HepG2 (cell line): ENCODE results near the gene PAM16. TPM values are rescaled to one million over a fixed set of nuclear protein-coding genes. Genes with fewer than 3 reads are reported as not detected.

Experiments used
- ATAC-seq: fragments of 200-7000 bp; cut with Tn5 transposase; 3 replicates; pipeline ENCODE4 v1.9.1; 2020; ENCODE audit warnings: mild to moderate bottlenecking, moderate library complexity
- BruUV-seq: library from RNA; stranded (reverse); fragments of 400-500 nt; replicated peaks from 2 replicates; lab custom pipeline; 2021; lab: Mats Ljungman, UMichigan
- CTCF ChIA-PET: fragments of 300-600 bp; formaldehyde crosslinking; extraction: SDS; loops from one replicate; lab custom pipeline; 2021; ENCODE audit warnings: low total read pairs, inconsistent platforms, low intra/inter-chr PET ratio; lab: Yijun Ruan, JAX
- POLR2A ChIA-PET: fragments of 350-600 bp; sonication (Branson Sonifier 250); formaldehyde crosslinking; loops from one replicate; lab custom pipeline; 2020; ENCODE audit warnings: antibody characterized with exemption, inconsistent platforms; lab: Yijun Ruan, JAX
- DNase-seq: peaks from one replicate; pipeline ENCODE4 v3.0.0-alpha.2; 2015; ENCODE audit warnings: low spot score
- FAIRE-seq: peaks from 3 replicates; lab custom pipeline; 2011; peaks lifted over from hg19 to GRCh38; lab: Jason Lieb, UNC
- H2AFZ ChIP-seq: one replicate; pipeline ENCODE4 v1.6.1; 2011; ENCODE audit warnings: low read length, inconsistent platforms
- H3K27ac ChIP-seq: fragments of 300-600 bp; 3 replicates; pipeline ENCODE4 v1.8.0; 2011; ENCODE audit warnings: mixed run types, mild to moderate bottlenecking, mixed read lengths, low read length, inconsistent platforms; ENCODE audit not compliant: insufficient read depth; ENCODE audit errors: extremely low read length
- H3K27me3 ChIP-seq, 2 experiments: fragments of 200-600 bp in 1 of 2; 2 replicates in 1 of 2; 3 replicates in 1 of 2; pipeline versions ENCODE4 v1.6.0 to v1.8.0; 2011; ENCODE audit warnings: low read length in 2 of 2, mild to moderate bottlenecking in 2 of 2, moderate library complexity in 2 of 2, inconsistent platforms in 1 of 2; ENCODE audit not compliant: insufficient read depth in 2 of 2, control insufficient read depth in 1 of 2
- H3K36me3 ChIP-seq, 2 experiments: fragments of 200-600 bp in 1 of 2; replicated peaks in 1 of 2; 2 replicates in 1 of 2; 3 replicates in 1 of 2; pipeline versions ENCODE4 v1.5.1 to v1.8.0; 2011; ENCODE audit warnings: low read length in 2 of 2, inconsistent platforms in 1 of 2; ENCODE audit not compliant: insufficient read depth in 2 of 2, control insufficient read depth in 1 of 2
- H3K4me1 ChIP-seq: 2 replicates; pipeline ENCODE4 v1.5.1; 2012; ENCODE audit warnings: low read length, inconsistent platforms; ENCODE audit not compliant: insufficient read depth
- H3K4me2 ChIP-seq: 2 replicates; pipeline ENCODE4 v1.6.0; 2011; ENCODE audit warnings: low read depth, low read length, inconsistent platforms
- H3K4me3 ChIP-seq, 3 experiments: fragments of 200-600 bp in 1 of 3; sonication (generic), shearing (Covaris generic) in 1 of 3; replicated peaks in 1 of 3; 2 replicates each; pipeline ENCODE4 v1.5.1; 2011 to 2016; ENCODE audit warnings: low read length in 3 of 3, inconsistent platforms in 2 of 3, low read depth in 2 of 3, mild to moderate bottlenecking in 2 of 3, control low read depth in 1 of 3, mixed read lengths in 1 of 3; ENCODE audit not compliant: insufficient read depth in 1 of 3
- H3K79me2 ChIP-seq: one replicate; pipeline ENCODE4 v1.6.1; 2011; ENCODE audit warnings: low read length, inconsistent platforms; ENCODE audit not compliant: insufficient read depth
- H3K9ac ChIP-seq: 2 replicates; pipeline ENCODE4 v1.6.0; 2011; ENCODE audit warnings: mild to moderate bottlenecking, low read depth, low read length, inconsistent platforms; ENCODE audit not compliant: insufficient read depth
- H3K9me3 ChIP-seq: 2 replicates; pipeline ENCODE4 v1.5.1; 2012; ENCODE audit warnings: mild to moderate bottlenecking, low read length
- H4K20me1 ChIP-seq: 2 replicates; pipeline ENCODE4 v1.6.0; 2011; ENCODE audit warnings: inconsistent platforms, mild to moderate bottlenecking, low read length, moderate library complexity; ENCODE audit not compliant: insufficient read depth
- AGO2 ChIP-seq: fragments of 200-400 bp; formaldehyde crosslinking; optimal IDR thresholded peaks from 2 replicates; pipeline ENCODE3; 2017; ENCODE audit warnings: mild to moderate bottlenecking, low read depth, low read length, moderate library complexity
- PAXIP1 ChIP-seq: sonication (generic); formaldehyde crosslinking; conservative IDR thresholded peaks from 2 replicates; pipeline ENCODE4 v1.4.0; 2020; ENCODE audit warnings: mild to moderate bottlenecking, missing genetic modification reagents, moderate library complexity
- ZNF770 ChIP-seq: sonication (generic); formaldehyde crosslinking; IDR thresholded peaks from 2 replicates; pipeline ENCODE4 v1.5.0; 2020; ENCODE audit warnings: mild to moderate bottlenecking, missing genetic modification reagents
- WGBS: methylation state at CpG from one replicate; pipeline ENCODE4 v1.1.6; 2017; ENCODE audit warnings: low lambda C conversion rate; 5-methylcytosine and 5-hydroxymethylcytosine counted together
- in situ Hi-C: cut with HindIII; loops from 2 replicates; pipeline ENCODE4 v1.10.0; 2017; ENCODE audit warnings: low pct_unique_long_range_greater_than_20kb; ENCODE audit not compliant: extremely low pct_ligation_motif_present
- intact Hi-C: fragments of 100-400 bp; cut with micrococcal nuclease; formaldehyde crosslinking; loops from one replicate; pipeline ENCODE4 v1.10.0; 2022; ENCODE audit not compliant: unreplicated experiment
- polyA plus RNA-seq, 8 experiments: library from polyadenylated mRNA; depleted of rRNA in 3 of 8; stranded (reverse) in 7 of 8; unstranded in 1 of 8; fragments of >200 nt; fragmentation: Illumina TruSeq in 4 of 8; extraction: Trizol in 4 of 8; gene quantifications; 2 replicates each; pipeline versions ENCODE4 v1.2.1 to v1.2.3, GENCODE V29; 2011 to 2016; ENCODE audit warnings: low read depth in 4 of 8, missing spikeins in 1 of 8, mixed read lengths in 1 of 8; ENCODE audit not compliant: insufficient read depth in 1 of 8
- total RNA-seq, 5 experiments: library from RNA; depleted of rRNA; stranded (reverse); fragments of >200 nt; fragmentation: Illumina TruSeq; extraction: Trizol; gene quantifications; 2 replicates each; pipeline ENCODE4 v1.2.3, GENCODE V29; 2016; ENCODE audit warnings: low read depth in 1 of 5

PAM16 gene
- total and polyA plus RNA-seq, 2 of the 13 experiments (the other 11 are each of a cell fraction or from before 2014, with no cell fraction given): 51.5 to 51.8 TPM

GRCh38 chr16:4341250-4341649, 9.9 kb downstream of the PAM16 start:
- Histone ChIP-seq H3K36me3 (peaks cover 6 to 32% of the 10 kb centered on the region in 2 experiments; a peak in 3 of 5 replicates), H3K79me2 (peaks cover 13% of the 10 kb centered on the region), H2AFZ (no peak overlapping the region), H3K4me1 (peaks cover 18% of the 10 kb centered on the region), H3K4me2 (no peak overlapping the region), H3K27ac (no peak overlapping the region), H4K20me1 (peaks cover 5% of the 10 kb centered on the region; the same call in 1 of the 2 replicates), H3K4me3 (no peak overlapping the region), H3K9ac (no peak overlapping the region), H3K27me3 (no peaks in the 10 kb centered on the region), H3K9me3 (no peaks in the 10 kb centered on the region)
- no TSS peak for BruUV-seq
- POLR2A ChIA-PET: no interaction called here
- no peak for DNase-seq
- in situ Hi-C loops (no loop called here), intact Hi-C loops (no loop called here)
- no peak for ATAC-seq
- WGBS: 98% methylated on average over 6 of the region's 13 CpGs
- TF ChIP-seq PAXIP1 (CRISPR knock-in tag) (no peak), ZNF770 (CRISPR knock-in tag) (0 out of 2 replicates have a peak, but pooled peaks have one; percentile 16), AGO2 (peak; percentile 18)
- CTCF ChIA-PET: no interaction called here
- no peak for FAIRE-seq
